HG03103 (cell line): ENCODE measurements around the gene TREH.
"Not testable (repeated sequence)": the region's sequence is repeated elsewhere in the genome, so short reads cannot be mapped to it uniquely, and the experiment has no call there.

ENCODE experiments used
- ATAC-seq: cut with Tn5 transposase; IDR thresholded peaks from one replicate; pipeline ENCODE4 v1.9.1; 2021; ENCODE audit warnings: low read depth; ENCODE audit not compliant: unreplicated experiment

Gene TREH

DNA sequence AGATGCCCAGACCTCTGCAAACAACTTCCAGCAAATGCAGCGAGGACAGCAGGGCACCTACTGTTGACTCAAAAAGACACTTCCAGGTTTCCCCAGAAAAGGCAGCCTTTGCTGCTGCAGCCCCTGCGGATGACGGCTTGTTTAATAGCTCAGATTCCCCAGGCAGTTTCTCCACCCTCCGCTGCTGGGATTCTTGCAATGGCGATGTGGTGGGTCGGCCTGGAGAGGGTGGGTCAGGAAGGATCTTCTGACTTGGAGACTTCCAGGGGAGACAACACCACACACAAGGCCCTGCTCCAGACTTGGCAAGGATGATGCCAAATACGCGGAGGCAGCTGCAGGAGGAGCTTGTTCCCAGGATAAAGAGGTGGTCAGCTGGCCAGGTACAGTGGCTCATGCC lies 17.9 kb upstream of the TREH start:
- no peak for ATAC-seq

DNA sequence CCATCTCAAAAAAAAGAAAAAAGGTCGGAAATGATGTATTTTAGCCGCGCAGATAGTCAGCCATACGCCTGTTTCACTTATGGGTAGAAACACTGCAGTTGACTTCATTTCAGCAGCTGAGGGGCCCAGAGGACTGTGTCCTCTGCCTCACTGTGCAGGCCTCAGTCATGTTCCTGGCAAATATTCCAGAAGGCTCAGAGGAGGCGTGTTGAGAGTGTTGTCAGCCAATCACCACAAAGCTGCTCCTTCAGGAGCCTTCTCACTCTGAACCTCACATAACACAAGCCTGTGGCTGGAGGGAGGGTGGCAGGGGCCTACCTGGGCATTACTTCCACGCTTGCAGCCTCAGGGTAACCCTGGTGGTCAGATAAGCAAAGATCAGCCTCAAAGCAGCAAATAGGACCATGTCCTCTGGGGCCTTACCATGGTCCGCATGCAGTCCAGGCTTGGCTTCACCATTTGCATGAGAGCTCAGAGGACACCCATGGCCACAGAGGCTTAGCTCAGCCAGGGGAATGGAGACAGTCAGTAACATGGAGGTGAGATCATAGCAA lies 17.3 kb upstream of the TREH start:
- ATAC-seq: no peak

DNA sequence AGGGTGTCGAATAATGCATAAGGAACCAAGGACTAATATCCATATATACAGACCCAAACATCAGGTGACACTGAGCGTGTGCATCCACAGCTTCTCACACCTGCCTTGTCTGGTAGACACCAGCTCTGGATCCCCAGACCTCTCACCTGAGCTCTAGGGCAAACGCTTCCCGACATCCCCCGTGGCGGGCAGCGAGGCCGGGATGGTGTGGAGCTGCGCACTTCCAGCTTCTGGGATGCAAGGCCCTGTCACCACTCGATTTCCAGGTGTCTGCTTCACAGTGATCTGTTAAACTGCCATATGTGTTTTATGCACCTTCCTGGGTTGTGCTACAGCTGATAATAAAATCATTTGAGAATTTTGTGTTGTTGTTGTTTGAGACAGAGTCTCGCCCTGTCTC lies 15.3 kb upstream of the TREH start:
- ATAC-seq: no peak

DNA sequence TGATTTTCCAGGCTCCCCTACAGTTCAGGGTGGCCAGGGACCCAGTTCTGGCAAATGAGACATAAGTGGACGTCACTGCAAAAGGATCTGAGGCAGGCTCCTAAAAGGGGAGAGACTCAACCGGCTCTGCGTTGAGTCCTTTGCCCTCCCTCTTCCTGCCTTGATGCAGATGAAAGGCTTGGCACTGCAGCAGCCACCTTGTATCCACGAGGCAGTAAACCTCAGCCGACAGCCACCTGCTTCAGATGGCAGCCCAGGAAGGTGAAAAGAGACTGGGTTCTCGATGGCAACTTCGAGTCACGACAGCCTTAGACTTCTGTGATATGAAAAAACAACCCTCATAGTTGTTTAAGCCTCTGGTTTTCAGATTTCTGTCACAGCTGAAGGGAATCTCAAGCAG lies 14.7 kb upstream of the TREH start:
- ATAC-seq: no peak

DNA sequence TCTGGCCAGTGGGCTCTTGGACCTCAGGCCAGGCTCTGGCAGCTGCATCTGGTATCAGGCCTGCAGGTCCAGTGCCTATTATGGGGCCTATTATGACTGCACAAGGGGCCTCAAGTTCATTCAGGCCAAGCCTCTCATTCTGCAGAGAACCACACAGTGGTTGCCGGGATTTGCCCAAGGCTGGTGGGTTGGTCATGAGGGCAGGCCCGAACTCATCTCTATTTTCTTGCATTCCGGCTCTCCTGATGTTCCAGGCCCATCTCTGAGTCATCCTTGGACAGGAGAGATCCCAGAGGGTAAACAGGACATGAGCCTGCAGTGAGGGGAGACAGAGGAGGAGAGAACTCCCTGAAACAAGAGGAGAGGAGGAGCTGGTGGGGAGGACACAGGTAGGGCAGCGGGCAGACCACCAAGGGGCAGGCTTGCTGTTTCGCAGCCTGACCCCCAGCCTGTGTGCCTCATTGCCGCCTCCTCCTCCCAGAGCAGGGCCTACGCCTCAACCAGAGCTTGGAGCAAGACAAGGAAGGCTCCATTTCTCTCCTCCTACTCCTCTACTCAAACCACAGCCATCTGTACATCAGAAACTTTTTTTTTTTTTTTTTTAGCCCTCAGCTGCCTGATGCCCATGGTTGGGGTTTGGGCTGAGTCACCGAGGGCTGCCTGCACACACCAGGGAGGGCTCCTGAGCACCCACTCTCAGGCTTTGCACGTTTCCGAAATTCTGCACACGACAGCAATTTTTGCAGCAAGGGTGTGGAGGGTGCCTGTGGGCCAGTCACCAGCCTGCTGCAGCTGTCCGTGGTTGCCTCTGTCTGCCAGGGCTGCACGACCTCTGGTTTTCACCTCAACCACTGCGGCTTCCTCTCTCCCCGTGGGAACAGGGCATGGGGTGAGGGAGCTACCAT lies 12.7 kb upstream of the TREH start:
- no peak for ATAC-seq

DNA sequence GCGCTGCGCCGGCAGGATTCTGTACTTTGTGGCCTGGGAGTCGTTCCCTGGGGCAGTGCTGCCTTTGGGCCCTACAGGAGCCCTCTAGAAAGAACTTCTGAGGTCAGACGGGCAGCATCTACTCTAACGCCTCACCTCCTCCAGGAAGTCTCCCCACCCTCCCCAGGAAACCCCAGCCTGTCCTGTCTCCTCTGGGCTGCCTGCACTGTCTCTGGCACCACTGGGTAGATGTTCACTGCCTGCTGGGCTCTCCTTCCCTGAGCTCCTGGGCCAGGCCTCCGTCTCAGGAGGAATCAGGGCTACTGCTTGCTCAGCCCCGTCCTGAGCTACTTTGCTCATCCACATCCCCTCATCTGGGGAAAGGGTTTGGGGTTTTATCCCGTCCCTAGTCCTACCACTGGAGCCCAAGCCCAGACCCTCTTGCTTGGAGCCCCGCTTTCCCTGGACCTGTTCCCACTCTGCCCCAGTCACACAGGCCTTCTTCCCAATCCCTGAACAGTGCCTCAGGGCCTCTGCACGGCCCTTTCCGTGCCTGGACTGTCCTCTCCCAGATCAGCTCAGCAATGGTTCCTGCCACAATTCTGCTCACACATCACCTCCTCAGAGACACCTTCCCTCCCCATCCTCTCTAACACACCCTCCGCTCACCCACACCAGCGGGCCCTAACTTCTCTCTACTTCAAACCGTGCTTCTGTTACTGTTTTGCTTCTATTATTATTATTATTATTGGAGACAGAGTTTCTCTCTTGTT lies 11.3 kb upstream of the TREH start:
- ATAC-seq: no peak

GRCh38 chr11:118689852-118690552 lies 10.6 kb upstream of the TREH start:
- ATAC-seq: peak; percentile 78

- no peak for ATAC-seq
These were observed 10.0 kb upstream of the TREH start for GRCh38 chr11:118689503-118689851.

DNA sequence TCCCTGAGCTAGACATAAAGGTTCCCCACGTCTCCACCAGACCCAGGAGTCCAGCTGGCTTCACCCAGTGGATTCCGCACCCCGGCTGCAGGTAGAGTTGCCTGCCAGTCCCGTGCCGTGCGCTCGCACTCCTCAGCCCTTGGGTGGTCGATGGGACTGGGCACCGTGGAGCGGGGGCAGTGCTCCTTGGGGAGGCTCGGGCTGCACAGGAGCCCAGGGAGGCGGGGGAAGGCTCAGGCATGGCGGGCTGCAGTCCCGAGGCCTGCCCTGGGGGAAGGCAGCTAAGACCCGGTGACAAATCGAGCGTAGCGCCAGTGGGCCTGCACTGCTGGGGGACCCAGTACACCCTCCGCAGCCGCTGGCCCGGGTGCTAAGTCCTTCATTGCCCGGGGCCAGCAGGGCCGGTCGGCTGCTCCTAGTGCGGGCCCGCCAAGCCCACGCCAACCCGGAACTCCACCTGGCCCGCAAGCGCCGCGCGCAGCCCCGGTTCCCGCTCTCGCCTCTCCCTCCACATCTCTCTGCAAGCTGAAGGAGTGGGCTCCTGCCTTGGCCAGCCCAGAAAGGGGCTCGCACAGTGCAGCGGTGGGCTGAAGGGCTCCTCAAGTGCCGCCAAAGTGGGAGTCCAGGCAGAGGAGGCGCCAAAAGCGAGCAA lies 9.5 kb upstream of the TREH start:
- ATAC-seq: no peak

DNA sequence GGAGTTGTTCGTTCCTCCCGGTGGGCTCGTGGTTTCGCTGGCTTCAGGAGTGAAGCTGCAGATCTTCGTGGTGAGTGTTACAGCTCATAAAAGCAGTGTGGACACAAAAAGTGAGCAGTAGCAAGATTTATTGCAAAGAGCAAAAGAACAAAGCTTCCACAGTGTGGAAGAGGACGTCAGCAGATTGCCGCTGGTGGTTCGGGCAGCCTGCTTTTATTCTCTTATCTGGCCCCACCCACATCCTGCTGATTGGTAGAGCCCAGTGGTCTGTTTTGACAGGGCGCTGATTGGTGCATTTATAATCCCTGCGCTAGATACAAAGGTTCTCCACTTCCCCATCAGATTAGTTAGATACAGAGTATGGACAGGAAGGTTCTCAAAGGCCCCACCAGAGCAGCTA lies 8.9 kb upstream of the TREH start:
- ATAC-seq: not testable (repeated sequence)

GRCh38 chr11:118687906-118688305 lies 8.5 kb upstream of the TREH start:
- no peak for ATAC-seq

DNA sequence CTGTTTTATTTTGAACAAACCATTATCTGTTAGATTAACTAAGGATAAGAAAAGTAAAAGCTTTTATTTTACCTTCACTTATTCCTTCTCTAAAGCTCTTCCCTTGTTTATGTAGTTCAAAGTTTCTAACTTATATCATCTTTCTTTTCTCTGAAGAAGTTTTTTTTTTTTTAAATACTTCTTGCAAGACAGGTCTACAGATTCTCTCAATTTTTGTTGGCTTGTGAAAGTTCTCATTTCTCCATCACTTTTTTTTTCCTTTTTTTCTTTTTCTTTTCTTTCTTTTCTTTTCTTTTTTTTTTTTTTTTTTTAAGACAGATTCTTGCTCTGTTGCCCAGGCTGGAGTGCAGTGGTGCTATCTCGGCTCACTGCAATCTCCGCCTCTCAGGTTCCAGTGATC lies 4.7 kb upstream of the TREH start:
- no peak for ATAC-seq

- ATAC-seq: not testable (repeated sequence)
These were observed 3.5 kb upstream of the TREH start for GRCh38 chr11:118682939-118683338.

- ATAC-seq: no peak
These were observed 2.9 kb upstream of the TREH start for GRCh38 chr11:118682372-118682771.

DNA sequence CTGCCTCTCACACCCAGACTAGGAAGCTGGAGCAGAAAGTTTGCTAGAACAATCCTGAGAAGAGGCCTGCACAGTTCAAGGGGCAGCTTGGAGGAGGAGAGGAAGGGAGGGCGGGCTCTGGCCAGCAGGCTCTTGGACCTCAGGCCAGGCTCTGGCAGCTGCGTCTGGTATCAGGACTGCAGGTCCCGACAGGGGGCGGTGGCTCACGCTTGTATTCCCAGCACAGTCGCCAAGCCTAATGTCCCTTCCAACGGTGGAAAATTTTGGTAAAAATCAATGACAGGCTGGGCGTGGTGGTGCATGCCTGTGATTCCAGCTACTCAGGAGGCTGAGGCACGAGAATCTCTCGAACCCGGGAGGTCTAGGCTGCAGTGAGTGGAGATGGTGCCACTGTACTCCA lies 542 bp downstream of the TREH start:
- ATAC-seq: not testable (repeated sequence)

GRCh38 chr11:118677977-118678376 lies 1.5 kb downstream of the TREH start:
- no peak for ATAC-seq

GRCh38 chr11:118674082-118674435 lies 5.4 kb downstream of the TREH start:
- no peak for ATAC-seq

DNA sequence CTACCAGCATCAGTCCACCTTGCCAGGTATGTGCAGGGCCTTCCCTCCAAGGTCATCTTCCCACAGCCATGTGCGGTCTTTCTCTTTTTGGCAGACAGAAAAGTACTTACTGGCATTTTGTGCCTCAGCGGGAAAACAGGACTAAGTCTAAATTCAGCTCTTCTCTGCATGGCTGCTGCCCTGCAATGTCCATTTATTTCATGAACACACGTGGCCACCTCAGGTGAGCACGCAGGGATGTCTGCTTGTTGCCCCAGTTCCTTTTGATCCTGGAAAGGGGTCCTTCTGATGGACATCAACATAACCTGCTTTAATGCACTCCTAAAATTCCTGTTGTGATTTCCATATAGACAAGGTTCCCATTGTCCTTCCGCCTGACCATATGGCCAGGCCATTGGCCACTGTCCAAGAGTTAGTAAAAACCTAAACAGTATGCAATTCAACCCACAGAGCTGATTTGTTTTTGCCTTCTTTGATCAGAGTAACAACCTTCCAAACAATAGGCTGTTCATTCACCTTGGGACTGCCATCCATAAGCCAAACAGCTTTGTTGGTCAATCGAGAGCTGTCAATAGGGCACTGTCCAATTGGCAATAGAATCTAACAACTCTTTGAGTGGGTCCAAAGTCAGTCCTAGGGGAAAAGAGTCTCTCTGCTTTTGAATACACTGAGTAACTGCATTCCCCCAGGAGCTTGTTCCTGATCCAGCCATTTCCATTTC lies 5.9 kb downstream of the TREH start:
- no peak for ATAC-seq

- no peak for ATAC-seq
These were observed 6.6 kb downstream of the TREH start for GRCh38 chr11:118672846-118673245.

- no peak for ATAC-seq
These were observed 8.2 kb downstream of the TREH start for GRCh38 chr11:118671254-118671653.
